ENCODE data around the gene ABCA1.
"Not testable (repeated sequence)": the region's sequence is repeated elsewhere in the genome, so short reads cannot be mapped to it uniquely, and the experiment has no call there.

The ABCA1 gene

GRCh38 chr9:104784098-104784497 is 143.9 kb downstream of the ABCA1 start:
- no peak for FAIRE-seq

GRCh38 chr9:104783588-104783987 is 144.4 kb downstream of the ABCA1 start:
- no peak for FAIRE-seq

- FAIRE-seq = peak; percentile 80
These were observed 147.1 kb downstream of the ABCA1 start for GRCh38 chr9:104780796-104781395.

- FAIRE-seq = no peak
These were observed 147.9 kb downstream of the ABCA1 start for GRCh38 chr9:104779946-104780535.

GRCh38 chr9:104779334-104779733 is 148.6 kb downstream of the ABCA1 start:
- FAIRE-seq = no peak

GRCh38 chr9:104778802-104779201 is 149.2 kb downstream of the ABCA1 start:
- FAIRE-seq = no peak

- FAIRE-seq = no peak
These were observed 151.2 kb downstream of the ABCA1 start for GRCh38 chr9:104776797-104777196.

- no peak for FAIRE-seq
These were observed 152.0 kb downstream of the ABCA1 start for GRCh38 chr9:104775976-104776375.

GRCh38 chr9:104775574-104775936 is 152.4 kb downstream of the ABCA1 start:
- no peak for FAIRE-seq

GRCh38 chr9:104774831-104775573 is 153.0 kb downstream of the ABCA1 start:
- FAIRE-seq = no peak

- no peak for FAIRE-seq
These were observed 153.8 kb downstream of the ABCA1 start for GRCh38 chr9:104774132-104774531.

GRCh38 chr9:104772714-104773510 is 155.0 kb downstream of the ABCA1 start:
- no peak for FAIRE-seq

GRCh38 chr9:104769655-104770054 is 158.3 kb downstream of the ABCA1 start:
- FAIRE-seq = no peak

- FAIRE-seq = not testable (repeated sequence)
These were observed 158.9 kb downstream of the ABCA1 start for GRCh38 chr9:104769029-104769428.

- no peak for FAIRE-seq
These were observed 160.4 kb downstream of the ABCA1 start for GRCh38 chr9:104767507-104767906.

- FAIRE-seq = no peak
These were observed 161.9 kb downstream of the ABCA1 start for GRCh38 chr9:104766025-104766424.

GRCh38 chr9:104765138-104765537 is 162.8 kb downstream of the ABCA1 start:
- FAIRE-seq = no peak

- no peak for FAIRE-seq
These were observed 169.0 kb downstream of the ABCA1 start for GRCh38 chr9:104758974-104759373.

GRCh38 chr9:104750185-104750767 is 177.7 kb downstream of the ABCA1 start:
- FAIRE-seq = no peak

GRCh38 chr9:104748359-104749031 is 179.5 kb downstream of the ABCA1 start:
- no peak for FAIRE-seq

GRCh38 chr9:104747565-104748358 is 180.2 kb downstream of the ABCA1 start, which contains the start of gene NIPSNAP3A:
Gene NIPSNAP3A (plus strand): TSS chr9:104747683. CDS start chr9:104747793, 110 bp downstream.
- FAIRE-seq = no peak

- no peak for FAIRE-seq
These were observed 180.8 kb downstream of the ABCA1 start for GRCh38 chr9:104747245-104747564.
